Measurements from ENCODE around the gene CEP290.

The CEP290 gene

GRCh38 chr12:88017964-88018363 is 123.9 kb downstream of the CEP290 start:
- no peak overlapping the region for H3K4me3 ChIP-seq (replicated peaks; ENCODE audit: insufficient read depth, low read length)
- no peaks in the 10 kb centered on the region for H3K27me3 ChIP-seq (ENCODE audit: insufficient read depth, poor library complexity, severe bottlenecking)
- TF ChIP-seq POLR2AphosphoS5 (IDR thresholded peaks at IDR 0.05; ENCODE audit: low read depth) (no peak), GABPA (IDR thresholded peaks at IDR 0.05; ENCODE audit: low read depth) (no peak)
- no peak for DNase-seq (ENCODE audit: low read depth in 1 of 2, low spot score in 1 of 2)
- no peak overlapping the region for H3K27ac ChIP-seq (replicated peaks)

- Histone ChIP-seq H3K27me3 (ENCODE audit: insufficient read depth, poor library complexity, severe bottlenecking) (no peaks in the 10 kb centered on the region), H3K27ac (replicated peaks) (no peak overlapping the region), H3K4me3 (replicated peaks; ENCODE audit: insufficient read depth, low read length) (no peak overlapping the region)
- no peak for DNase-seq (ENCODE audit: low read depth in 1 of 2, low spot score in 1 of 2)
- TF ChIP-seq SPI1 (IDR thresholded peaks at IDR 0.05; ENCODE audit: borderline replicate concordance, low read depth) (no peak), REST (IDR thresholded peaks at IDR 0.05; ENCODE audit: insufficient replicate concordance, low read depth) (no peak), GABPA (IDR thresholded peaks at IDR 0.05; ENCODE audit: low read depth) (no peak), POLR2AphosphoS5 (IDR thresholded peaks at IDR 0.05; ENCODE audit: low read depth) (no peak)
- TF ChIP-seq, protein P1, sequence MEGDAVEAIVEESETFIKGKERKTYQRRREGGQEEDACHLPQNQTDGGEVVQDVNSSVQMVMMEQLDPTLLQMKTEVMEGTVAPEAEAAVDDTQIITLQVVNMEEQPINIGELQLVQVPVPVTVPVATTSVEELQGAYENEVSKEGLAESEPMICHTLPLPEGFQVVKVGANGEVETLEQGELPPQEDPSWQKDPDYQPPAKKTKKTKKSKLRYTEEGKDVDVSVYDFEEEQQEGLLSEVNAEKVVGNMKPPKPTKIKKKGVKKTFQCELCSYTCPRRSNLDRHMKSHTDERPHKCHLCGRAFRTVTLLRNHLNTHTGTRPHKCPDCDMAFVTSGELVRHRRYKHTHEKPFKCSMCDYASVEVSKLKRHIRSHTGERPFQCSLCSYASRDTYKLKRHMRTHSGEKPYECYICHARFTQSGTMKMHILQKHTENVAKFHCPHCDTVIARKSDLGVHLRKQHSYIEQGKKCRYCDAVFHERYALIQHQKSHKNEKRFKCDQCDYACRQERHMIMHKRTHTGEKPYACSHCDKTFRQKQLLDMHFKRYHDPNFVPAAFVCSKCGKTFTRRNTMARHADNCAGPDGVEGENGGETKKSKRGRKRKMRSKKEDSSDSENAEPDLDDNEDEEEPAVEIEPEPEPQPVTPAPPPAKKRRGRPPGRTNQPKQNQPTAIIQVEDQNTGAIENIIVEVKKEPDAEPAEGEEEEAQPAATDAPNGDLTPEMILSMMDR (IDR thresholded peaks at IDR 0.05; ENCODE audit: insufficient read depth, low read length) = no peak
Observed at GRCh38 chr12:88015825-88016224, 126.1 kb downstream of the CEP290 start.

DNA sequence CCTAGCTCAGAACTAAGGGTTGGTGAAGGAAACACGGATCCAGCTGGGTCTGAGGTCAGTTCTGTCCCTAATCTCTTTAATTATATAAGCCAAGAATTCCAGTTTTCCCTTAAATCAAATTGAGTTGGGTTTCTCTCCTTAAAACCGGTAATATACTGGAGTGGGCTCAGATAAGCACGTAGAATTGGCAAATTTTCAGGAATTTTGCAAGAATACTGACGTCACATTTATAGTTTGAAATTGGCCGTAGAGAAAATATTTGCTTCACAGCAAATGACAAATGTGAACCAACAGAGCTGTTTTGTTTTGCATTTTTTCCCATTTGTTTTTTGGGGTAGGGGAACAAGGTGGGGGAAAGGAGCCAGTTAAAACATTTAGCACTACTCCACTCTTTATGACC is 130.1 kb downstream of the CEP290 start:
- Histone ChIP-seq H3K27me3 (ENCODE audit: insufficient read depth, poor library complexity, severe bottlenecking) (no peaks in the 10 kb centered on the region), H3K27ac (replicated peaks) (no peak overlapping the region), H3K4me3 (replicated peaks; ENCODE audit: insufficient read depth, low read length) (no peak overlapping the region)
- no peak for TF ChIP-seq POLR2AphosphoS5 (IDR thresholded peaks at IDR 0.05; ENCODE audit: low read depth)
- TF ChIP-seq SPI1 (IDR thresholded peaks at IDR 0.05; ENCODE audit: borderline replicate concordance, low read depth) = no peak
- TF ChIP-seq, protein P1 (IDR thresholded peaks at IDR 0.05; ENCODE audit: insufficient read depth, low read length) = no peak
- no peak for TF ChIP-seq REST (IDR thresholded peaks at IDR 0.05; ENCODE audit: insufficient replicate concordance, low read depth)
- no peak for TF ChIP-seq GABPA (IDR thresholded peaks at IDR 0.05; ENCODE audit: low read depth)
- DNase-seq (ENCODE audit: low read depth in 1 of 2, low spot score in 1 of 2) = no peak

DNA sequence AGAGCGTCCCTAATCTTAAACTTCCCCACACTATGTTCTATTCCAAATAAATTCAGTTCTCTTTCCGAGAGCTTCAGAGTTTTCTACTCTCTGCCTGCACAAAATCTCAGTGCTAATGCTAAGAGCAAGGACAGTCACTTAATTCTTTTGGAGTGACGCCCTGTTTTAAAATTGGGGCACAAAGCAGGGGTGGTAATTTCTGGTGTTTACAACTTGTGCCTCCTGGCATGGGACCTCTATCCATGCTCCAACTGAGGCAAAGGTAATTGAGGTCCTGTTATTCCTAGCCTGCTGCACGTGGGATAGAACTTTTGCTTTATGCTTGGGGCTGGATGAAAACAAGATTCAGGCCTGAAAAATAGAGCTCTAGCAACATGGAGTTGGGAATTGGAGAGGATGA is 135.5 kb downstream of the CEP290 start:
- Histone ChIP-seq H3K27ac (replicated peaks) (no peak overlapping the region), H3K4me3 (replicated peaks; ENCODE audit: insufficient read depth, low read length) (no peak overlapping the region), H3K27me3 (ENCODE audit: insufficient read depth, poor library complexity, severe bottlenecking) (no peaks in the 10 kb centered on the region)
- DNase-seq (ENCODE audit: low read depth in 1 of 2, low spot score in 1 of 2) = no peak
- TF ChIP-seq, protein P1 (IDR thresholded peaks at IDR 0.05; ENCODE audit: insufficient read depth, low read length) = no peak
- TF ChIP-seq REST (IDR thresholded peaks at IDR 0.05; ENCODE audit: insufficient replicate concordance, low read depth) (no peak), SPI1 (IDR thresholded peaks at IDR 0.05; ENCODE audit: borderline replicate concordance, low read depth) (no peak), POLR2AphosphoS5 (IDR thresholded peaks at IDR 0.05; ENCODE audit: low read depth) (no peak), GABPA (IDR thresholded peaks at IDR 0.05; ENCODE audit: low read depth) (no peak)

Data from HL-60 (cell line).